GM04503 (cell line): ENCODE results near the gene ATP6V0D1.
"Not testable (repeated sequence)": the region's sequence is repeated elsewhere in the genome, so short reads cannot be mapped to it uniquely, and the experiment has no call there.

ENCODE experiments used
- DNase-seq: peaks from one replicate; pipeline ENCODE4 v3.0.0-alpha.2; 2012; ENCODE audit warnings: low read depth

ATP6V0D1 gene

GRCh38 chr16:67428146-67428731 lies 52.7 kb downstream of the ATP6V0D1 start:
- DNase-seq: no peak

DNA sequence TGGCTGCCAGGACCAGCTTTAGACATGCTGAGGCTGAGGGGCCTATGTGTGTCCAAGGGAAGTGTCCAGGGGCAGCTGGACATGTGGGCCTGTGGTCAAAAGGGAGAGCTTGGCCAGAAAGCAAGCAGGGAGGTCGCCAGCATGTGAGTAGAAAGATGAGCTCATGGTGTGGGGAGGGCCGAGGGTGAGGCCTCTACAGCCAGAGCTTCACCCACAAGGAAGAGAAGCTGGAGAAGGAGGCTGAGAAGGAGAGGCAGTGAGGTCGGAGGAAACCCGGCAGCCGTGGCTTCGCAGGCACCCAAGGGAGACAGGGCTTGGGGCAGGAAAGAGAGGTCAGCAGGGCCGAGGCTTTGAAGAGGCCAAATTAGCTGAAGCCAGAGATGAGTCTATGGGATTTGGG lies 54.0 kb downstream of the ATP6V0D1 start:
- no peak for DNase-seq

GRCh38 chr16:67426022-67426421 lies 54.9 kb downstream of the ATP6V0D1 start:
- DNase-seq: no peak

- no peak for DNase-seq
Measured at GRCh38 chr16:67425580-67425979, 55.4 kb downstream of the ATP6V0D1 start.

DNA sequence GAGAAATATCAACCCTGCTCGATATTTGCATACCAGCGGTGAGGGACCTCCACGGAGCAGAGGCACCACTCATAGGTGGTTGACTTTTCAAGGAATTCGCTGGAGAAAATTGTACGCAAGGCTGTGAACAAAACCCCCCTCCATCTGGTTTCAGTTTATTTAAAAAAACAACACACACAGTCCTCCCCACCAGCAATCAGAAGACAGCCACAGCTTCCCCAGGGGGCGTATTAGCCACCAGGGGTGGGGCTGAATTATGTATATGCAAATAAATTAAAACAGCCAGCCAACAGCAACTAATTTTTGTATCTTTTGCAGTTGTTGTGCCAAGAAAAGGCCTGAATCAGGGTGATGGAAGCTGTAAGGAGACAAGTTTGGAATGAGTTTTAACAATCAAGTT lies 55.9 kb downstream of the ATP6V0D1 start:
- DNase-seq: no peak

DNA sequence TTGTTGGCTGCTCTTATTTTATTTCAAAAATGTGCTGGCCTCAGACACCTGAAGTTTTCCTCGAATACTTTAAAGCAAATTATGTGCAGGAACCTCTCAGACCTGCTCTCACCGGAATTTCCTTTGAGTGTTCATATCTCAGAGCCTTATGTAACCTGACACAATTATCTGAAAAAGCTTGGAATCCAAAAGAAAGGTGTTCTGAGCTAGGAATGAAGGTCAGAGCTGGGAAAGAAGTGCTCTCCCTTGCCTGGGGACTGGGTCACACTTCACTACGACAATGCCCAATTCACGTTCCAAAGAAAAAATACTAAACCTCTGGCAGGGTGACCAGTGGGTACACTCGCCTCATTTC lies 56.7 kb downstream of the ATP6V0D1 start:
- no peak for DNase-seq

GRCh38 chr16:67423611-67424260 lies 57.2 kb downstream of the ATP6V0D1 start:
- DNase-seq: no peak

- DNase-seq: no peak
Measured at GRCh38 chr16:67423015-67423414, 57.9 kb downstream of the ATP6V0D1 start.

- no peak for DNase-seq
Measured at GRCh38 chr16:67421030-67421429, 59.9 kb downstream of the ATP6V0D1 start.

GRCh38 chr16:67419931-67420330 lies 61.0 kb downstream of the ATP6V0D1 start:
- DNase-seq: no peak

DNA sequence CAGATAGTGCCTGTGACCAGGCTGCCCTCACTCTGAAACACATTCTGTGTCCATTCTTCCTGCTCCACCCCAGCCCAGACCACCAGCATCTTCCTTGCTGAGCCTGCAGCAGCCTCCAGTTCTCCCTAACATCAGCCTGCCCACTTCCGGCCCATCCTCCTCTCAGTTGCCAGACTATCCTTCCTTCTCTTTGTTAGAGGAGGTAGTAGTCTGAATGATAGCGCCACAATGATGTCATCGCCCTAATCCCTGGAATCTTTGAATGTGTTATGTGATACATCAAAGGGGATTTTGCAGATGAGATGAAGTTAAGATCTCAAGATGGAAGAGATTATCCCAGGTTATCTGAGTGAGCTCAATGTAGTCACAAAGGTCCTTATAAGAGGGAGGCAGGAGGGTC lies 61.5 kb downstream of the ATP6V0D1 start:
- DNase-seq: no peak

GRCh38 chr16:67417333-67418061 lies 63.5 kb downstream of the ATP6V0D1 start:
- no peak for DNase-seq

- no peak for DNase-seq
Measured at GRCh38 chr16:67415872-67416793, 64.8 kb downstream of the ATP6V0D1 start, which contains the start of gene ZDHHC1. Gene ZDHHC1, minus strand, starts transcription at chr16:67416477. Its CDS starts 8,702 bp downstream, at chr16:67407775.

DNA sequence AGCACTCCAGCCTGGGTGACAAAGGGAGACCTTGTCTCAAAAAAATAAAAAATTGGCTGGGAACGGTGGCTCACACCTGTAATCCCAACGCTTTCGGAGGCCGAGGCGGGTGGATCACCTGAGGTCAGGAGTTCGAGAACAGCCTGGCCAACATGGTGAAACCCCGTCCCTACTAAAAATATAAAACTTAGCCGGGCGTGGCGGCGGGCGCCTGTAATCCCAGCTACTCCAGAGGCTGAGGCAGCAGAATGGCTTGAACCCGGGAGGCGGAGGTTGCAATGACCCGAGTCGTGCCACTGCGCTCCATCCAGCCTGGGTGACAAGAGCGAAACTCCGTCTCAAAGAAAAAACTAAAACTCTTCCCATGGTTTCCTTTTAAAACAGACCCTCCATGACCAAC lies 65.5 kb downstream of the ATP6V0D1 start:
- DNase-seq: not testable (repeated sequence)

DNA sequence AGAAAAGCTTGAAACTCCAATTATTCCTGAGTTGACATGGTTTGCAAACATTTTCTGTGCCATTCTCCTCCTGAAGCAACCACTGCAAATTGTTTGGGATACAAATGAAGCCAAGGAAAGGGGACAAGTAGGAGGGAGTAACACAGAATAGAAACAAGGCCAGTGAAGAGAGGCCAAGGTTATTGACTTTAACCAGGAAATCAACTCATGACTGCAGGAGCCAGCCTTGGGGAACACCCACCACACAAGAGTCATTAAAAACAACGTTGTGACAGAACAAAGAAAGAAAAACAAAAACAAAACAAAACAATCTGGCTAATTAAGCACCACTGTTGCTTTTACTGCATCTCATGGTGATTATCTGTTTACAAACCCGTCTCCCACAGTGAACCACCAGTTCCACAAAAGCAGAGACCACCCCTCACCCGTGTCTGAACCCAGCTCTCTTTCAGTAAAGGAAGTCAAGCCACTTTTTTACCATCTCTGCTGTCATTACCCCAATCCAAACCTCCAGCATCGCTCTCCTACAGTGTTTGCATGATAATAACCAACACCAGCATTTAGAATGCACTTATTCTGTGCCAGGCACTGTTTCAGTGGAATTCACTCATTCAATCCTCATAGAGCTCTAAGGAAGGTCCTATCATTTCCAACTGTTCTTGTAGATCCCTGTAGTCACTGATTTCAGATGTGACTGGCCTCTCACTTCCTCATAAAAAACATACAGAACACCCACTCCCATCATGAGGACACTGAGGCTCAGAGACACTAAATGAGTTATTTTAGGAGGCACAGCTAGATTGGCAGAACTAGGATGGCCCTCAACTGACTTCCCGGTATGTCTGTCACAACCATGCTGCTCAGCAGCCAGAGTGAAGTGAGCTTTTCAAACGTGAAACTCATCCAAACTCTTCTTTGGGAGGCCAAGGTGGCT lies 66.7 kb downstream of the ATP6V0D1 start:
- no peak for DNase-seq

DNA sequence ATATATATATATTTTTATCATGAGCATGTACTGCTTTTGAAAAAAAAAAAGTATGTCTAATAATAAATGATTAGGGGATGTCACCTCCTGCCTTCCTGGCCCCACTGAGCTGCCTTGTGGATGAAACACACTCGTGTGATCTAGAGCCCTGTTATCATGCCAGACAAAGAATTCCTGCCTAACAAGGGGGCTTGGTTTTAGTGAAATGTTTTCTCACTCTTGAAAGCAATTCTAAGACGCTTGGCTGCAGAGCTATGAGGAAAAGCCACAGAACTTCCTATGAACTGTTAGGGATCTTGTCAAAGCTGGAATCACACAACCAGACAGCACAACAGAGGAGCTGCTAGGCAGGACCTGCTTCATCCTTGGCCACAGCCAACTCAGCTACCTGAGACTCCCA lies 68.7 kb downstream of the ATP6V0D1 start:
- DNase-seq: no peak

DNA sequence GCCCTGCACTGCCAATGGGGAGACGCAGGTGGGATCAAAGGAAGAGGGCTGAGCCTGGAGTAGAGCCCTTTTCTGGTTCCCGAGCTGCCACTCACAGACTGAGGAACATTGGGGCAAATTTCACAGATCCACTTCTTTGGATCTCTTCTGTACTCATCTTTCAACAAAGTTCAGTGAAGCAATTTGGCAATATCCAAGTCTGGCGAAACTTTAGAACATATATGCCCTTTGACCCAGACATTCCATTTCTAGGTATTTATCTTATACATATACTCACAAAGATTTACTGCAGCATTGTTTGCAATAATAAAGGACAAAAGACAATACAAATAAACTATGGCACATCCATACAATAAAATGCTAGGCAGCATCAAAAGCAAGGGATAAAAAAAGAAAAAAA lies 69.6 kb downstream of the ATP6V0D1 start:
- DNase-seq: no peak

DNA sequence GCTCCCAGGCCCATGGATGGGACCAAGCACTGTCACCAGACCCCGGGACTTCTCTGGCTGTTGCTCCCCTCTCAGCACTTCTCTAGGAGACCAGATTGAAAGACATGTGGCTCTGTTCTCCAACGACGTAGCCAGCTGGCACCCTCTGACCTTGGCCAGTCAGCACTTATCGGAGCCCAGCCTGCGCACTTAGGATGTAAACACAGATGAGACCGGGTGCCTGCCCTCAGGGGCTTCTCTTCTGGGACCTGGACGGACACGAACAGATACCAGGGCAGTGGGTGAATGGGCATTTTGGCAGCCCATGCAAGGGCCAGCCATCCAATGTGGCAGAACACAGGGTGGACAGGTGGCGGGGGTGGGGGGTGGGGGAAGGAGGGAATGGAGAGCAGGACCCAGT lies 71.3 kb downstream of the ATP6V0D1 start:
- DNase-seq: no peak

- no peak for DNase-seq
Measured at GRCh38 chr16:67407788-67408452, 73.0 kb downstream of the ATP6V0D1 start.

DNA sequence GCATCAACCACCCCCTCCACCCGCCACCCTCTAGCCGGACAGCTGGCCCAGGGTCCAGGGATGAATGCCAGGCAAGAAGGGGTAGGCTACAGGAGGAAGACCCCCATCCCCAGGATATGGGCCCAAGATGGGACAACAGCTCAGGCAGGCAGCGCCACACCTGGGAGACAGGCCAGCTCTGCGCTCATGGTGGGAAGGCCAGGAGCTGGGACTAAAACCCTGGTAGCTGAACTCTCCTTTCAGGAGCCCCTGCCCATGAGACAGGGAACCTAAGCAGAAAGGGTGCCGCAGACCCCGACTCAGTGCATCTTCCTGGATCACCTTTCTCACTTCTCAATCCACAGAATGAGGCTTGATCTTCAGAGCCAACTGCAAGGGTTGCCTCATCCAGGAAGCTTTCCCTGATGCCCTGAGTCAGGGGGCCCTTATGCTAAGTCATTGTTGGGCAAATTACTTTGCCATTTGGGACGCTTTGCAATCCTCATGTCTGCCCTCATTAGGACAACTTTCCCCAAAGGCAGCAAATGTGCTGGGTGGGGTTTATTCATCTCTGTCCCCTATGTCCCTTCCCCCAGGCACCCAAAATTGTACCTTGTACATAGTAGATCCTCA lies 73.7 kb downstream of the ATP6V0D1 start:
- no peak for DNase-seq
